GM12865 (cell line): ENCODE data around the gene SNU13.
"Not testable (repeated sequence)": the region's sequence is repeated elsewhere in the genome, so short reads cannot be mapped to it uniquely, and the experiment has no call there.

Source experiments
- DNase-seq: peaks from one replicate; pipeline ENCODE4 v3.0.0; 2010; ENCODE audit warnings: low read depth
- H3K4me3 ChIP-seq: 2 replicates; pipeline ENCODE4 v1.5.1; 2011; ENCODE audit warnings: mild to moderate bottlenecking, low read depth, low read length, control low read depth
- TF ChIP-seq, protein P1 (sequence below): IDR thresholded peaks from 2 replicates; pipeline ENCODE4 v1.5.1; 2011; ENCODE audit warnings: low read length, control low read depth, low read depth, inconsistent platforms; ENCODE audit not compliant: insufficient read depth; ENCODE audit errors: missing control alignments

SNU13 gene

DNA sequence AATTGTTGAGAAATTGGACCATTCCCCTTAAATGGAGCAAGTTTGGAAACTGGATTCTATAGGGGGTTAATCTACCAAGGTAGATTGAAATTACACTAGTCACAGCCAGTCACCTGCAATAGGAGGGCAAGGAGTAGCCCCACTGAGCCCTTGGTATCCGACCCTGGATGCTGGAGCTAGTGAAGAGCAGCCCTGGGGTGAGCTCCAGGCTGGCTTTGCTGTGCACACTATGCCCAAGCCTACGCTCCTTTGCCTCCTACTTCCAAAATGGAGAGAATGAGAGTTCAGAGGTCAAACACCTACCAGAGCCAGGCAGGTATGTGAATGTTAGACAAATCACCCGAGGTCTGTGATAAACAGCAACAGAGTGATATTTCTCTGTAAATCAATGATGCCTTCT is 23.7 kb downstream of the SNU13 start:
- no peak overlapping the region for H3K4me3 ChIP-seq
- TF ChIP-seq, protein P1, sequence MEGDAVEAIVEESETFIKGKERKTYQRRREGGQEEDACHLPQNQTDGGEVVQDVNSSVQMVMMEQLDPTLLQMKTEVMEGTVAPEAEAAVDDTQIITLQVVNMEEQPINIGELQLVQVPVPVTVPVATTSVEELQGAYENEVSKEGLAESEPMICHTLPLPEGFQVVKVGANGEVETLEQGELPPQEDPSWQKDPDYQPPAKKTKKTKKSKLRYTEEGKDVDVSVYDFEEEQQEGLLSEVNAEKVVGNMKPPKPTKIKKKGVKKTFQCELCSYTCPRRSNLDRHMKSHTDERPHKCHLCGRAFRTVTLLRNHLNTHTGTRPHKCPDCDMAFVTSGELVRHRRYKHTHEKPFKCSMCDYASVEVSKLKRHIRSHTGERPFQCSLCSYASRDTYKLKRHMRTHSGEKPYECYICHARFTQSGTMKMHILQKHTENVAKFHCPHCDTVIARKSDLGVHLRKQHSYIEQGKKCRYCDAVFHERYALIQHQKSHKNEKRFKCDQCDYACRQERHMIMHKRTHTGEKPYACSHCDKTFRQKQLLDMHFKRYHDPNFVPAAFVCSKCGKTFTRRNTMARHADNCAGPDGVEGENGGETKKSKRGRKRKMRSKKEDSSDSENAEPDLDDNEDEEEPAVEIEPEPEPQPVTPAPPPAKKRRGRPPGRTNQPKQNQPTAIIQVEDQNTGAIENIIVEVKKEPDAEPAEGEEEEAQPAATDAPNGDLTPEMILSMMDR: no peak
- DNase-seq: no peak

DNA sequence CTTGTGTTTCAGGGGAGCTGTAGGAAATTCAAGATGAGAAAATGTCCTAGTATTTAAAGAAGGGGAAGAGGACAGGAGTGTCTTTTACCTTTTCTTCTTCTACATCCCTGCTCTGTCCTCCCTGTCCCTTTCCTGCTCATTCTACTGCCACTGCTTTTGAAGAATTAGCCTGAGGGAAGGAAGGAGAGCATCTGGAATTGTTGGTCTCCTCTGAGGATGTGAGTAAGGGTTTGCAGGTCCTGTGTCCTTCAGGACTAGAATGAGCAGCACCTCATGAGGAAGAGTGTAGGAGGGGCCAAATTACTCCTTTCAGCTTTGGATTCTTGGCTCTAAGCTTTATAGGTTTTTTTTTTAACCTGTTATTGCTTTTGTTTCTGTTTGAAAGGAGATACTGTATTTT is 24.2 kb downstream of the SNU13 start:
- DNase-seq: no peak
- no peak overlapping the region for H3K4me3 ChIP-seq
- TF ChIP-seq, protein P1: no peak

DNA sequence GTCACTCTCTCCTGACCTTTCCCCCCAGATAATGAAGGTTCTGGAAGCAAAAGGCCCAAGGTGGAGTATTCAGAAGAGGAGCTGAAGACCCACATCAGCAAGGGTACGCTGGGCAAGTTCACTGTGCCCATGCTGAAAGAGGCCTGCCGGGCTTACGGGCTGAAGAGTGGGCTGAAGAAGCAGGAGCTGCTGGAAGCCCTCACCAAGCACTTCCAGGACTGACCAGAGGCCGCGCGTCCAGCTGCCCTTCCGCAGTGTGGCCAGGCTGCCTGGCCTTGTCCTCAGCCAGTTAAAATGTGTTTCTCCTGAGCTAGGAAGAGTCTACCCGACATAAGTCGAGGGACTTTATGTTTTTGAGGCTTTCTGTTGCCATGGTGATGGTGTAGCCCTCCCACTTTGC is 25.1 kb downstream of the SNU13 start:
- not testable (repeated sequence) for DNase-seq, H3K4me3 ChIP-seq

DNA sequence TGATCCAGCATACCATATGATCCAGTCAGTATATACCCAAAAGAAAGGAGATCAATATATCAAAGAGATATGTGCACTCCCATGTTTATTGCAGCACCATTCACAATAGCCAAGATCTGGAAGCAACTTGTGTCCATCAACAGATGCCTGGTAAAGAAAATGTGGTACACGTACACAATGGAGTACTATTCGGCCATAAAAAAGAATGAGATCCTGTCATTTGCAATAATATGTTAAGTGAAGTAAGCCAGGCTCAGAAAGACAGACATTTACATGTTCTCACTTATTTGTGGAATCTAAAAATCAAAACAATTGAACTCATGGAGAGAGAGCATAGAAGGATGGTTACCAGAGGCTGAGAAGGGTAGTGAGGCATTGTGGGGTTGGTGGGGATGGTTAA is 27.0 kb downstream of the SNU13 start:
- TF ChIP-seq, protein P1: no peak
- DNase-seq: no peak
- H3K4me3 ChIP-seq: no peak overlapping the region

DNA sequence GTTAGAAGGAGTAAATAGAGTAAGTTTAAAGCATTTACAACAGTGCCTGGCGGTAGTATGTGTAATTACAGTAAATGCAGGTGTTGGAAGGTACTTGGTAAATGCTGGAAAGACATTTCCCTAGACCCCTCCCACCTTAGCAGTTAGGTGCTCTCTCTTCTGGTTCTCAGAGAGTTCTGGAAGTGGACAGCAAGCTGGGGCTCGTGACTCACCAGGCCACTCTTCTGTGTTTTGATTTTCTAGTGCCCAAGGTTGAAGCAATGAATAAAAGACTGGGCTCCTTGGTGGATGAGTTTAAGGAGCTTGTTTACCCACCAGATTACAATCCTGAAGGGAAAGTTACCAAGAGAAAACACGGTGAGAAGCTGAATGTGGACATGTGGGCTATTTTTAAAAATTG is 27.6 kb downstream of the SNU13 start:
- no peak overlapping the region for H3K4me3 ChIP-seq
- TF ChIP-seq, protein P1: no peak
- no peak for DNase-seq

DNA sequence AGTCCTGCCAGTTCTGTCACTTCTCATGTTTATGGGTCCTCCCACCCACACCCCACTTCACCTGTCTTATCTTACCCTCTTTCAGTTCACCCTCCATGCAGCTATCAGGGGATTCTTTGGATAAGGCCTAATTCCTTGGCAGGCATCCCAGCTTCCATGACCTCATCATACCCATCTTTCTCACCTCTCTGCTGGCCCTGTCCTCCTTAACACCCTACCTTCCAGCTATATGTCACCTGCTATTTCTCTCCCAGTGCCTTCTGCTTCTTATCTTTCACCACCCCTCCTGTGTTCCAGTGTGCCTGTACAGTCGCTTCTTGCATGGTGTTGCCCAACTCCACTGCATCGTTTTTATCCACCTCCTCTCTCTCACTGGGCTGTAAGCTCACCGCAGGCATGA is 28.3 kb downstream of the SNU13 start:
- DNase-seq: no peak
- H3K4me3 ChIP-seq: no peak overlapping the region
- TF ChIP-seq, protein P1: no peak

DNA sequence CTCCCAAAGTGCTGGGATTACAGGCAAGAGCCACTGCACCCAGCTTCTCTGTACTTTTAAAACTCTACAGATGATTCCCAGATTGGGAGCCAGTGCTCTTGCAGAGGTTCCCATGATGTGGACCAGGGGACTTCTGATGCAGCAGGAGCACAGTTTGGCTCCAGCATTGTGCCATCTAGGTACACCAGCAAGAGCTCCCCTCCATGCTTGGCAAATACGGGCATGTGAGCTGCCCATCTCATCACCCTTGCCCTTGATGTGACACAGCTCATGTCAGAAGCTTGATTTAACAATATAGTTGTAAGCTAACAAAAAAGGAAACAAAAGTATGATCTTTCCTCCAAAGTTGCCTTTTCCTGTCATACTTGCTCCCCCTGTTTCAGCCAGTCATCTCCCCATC is 28.7 kb downstream of the SNU13 start:
- TF ChIP-seq, protein P1: no peak
- H3K4me3 ChIP-seq: no peak overlapping the region

DNA sequence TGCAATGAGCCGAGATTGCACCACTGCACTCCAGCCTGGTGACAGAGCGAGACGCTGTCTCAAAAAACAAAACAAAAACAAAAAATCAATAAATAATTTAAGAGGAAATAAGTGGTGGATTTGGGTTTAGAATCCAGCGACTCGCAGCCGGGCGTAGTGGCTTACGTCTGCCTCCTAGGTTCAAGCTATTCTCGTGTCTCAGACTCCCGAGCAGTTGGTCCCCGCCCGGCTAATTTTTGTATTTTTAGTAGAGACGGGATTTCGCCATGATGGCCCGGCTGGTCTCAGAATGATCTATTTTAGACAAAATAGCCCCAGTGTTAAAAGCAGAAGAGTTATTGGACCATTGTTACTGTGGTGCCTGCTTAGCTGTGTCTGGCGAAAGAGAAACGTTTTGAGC is 29.8 kb downstream of the SNU13 start:
- DNase-seq: no peak
- TF ChIP-seq, protein P1: no peak
- H3K4me3 ChIP-seq: no peak overlapping the region

More for the DNA sequence above, 28.7 kb downstream of the SNU13 start:
- DNase-seq: no peak
